Fibroblast of the aortic adventitia (primary cell): ENCODE results near the gene RAI14. TPM values are rescaled to one million over a fixed set of nuclear protein-coding genes. Genes with fewer than 3 reads are reported as not detected.

Experiments
- DNase-seq: peaks from one replicate; pipeline ENCODE4 v3.0.0-alpha.2; 2010; ENCODE audit warnings: low read depth
- H3K4me3 ChIP-seq: 2 replicates; pipeline ENCODE4 v1.5.1; 2011; ENCODE audit warnings: low read depth, mild to moderate bottlenecking, control low read depth, low read length, moderate library complexity
- CTCF ChIP-seq: IDR thresholded peaks from 2 replicates; pipeline ENCODE4 v1.5.1; 2011; ENCODE audit warnings: mild to moderate bottlenecking, low read length, control low read depth, inconsistent platforms; ENCODE audit not compliant: insufficient read depth
- total RNA-seq: library from RNA; depleted of rRNA; stranded (reverse); fragments of >200 nt; gene quantifications from 2 replicates; pipeline ENCODE4 v1.2.3, GENCODE V29; 2012; ENCODE audit warnings: low replicate concordance

RAI14 gene
- 85.9 and 100 TPM in 2 replicates for total RNA-seq

GRCh38 chr5:34656001-34656699, at the start of gene RAI14:
RAI14 (plus strand) TSS chr5:34656328; CDS start chr5:34686920, 30,592 bp downstream.
- TF ChIP-seq CTCF = no peak
- peak; percentile 76 for DNase-seq
- peak within 1 kb of the TSS; percentile 89 for H3K4me3 ChIP-seq

GRCh38 chr5:34608368-34608767, 47.8 kb upstream of the RAI14 start:
- TF ChIP-seq CTCF = peak; percentile 1
- DNase-seq = no peak
- no peak overlapping the region for H3K4me3 ChIP-seq

- TF ChIP-seq CTCF = no peak
- H3K4me3 ChIP-seq = no peak overlapping the region
These were observed 47.1 kb upstream of the RAI14 start for GRCh38 chr5:34608859-34609648.

GRCh38 chr5:34609951-34610441, 46.1 kb upstream of the RAI14 start:
- H3K4me3 ChIP-seq = no peak overlapping the region
- DNase-seq = no peak
- no peak for TF ChIP-seq CTCF

More at GRCh38 chr5:34608859-34609648, 47.1 kb upstream of the RAI14 start:
- DNase-seq = peak; percentile 95

GRCh38 chr5:34610546-34610945, 45.6 kb upstream of the RAI14 start:
- TF ChIP-seq CTCF = no peak
- DNase-seq = no peak

GRCh38 chr5:34611464-34612415, 44.4 kb upstream of the RAI14 start:
- TF ChIP-seq CTCF = no peak
- H3K4me3 ChIP-seq = no peak overlapping the region
- DNase-seq = no peak

More at GRCh38 chr5:34610546-34610945, 45.6 kb upstream of the RAI14 start:
- no peak overlapping the region for H3K4me3 ChIP-seq
